NT2/D1 (cell line): Measurements from ENCODE around the gene EXOSC10.

Experiments used
- SUZ12 ChIP-seq: IDR thresholded peaks from 2 replicates; pipeline ENCODE4 v1.6.1; 2011; ENCODE audit not compliant: insufficient read length, insufficient read depth; ENCODE audit errors: extremely low read depth
- YY1 ChIP-seq: IDR thresholded peaks from 2 replicates; pipeline ENCODE4 v1.6.1; 2011; ENCODE audit not compliant: insufficient read length, insufficient read depth
- ZNF274 ChIP-seq: IDR thresholded peaks from 2 replicates; pipeline ENCODE4 v1.6.1; 2011; ENCODE audit warnings: mild to moderate bottlenecking, low read depth, low read length

- TF ChIP-seq SUZ12 (no peak), YY1 (no peak), ZNF274 (no peak)
Observed at GRCh38 chr1:11024874-11025203, 74.8 kb downstream of the EXOSC10 start.
